NK-92 (cell line): ENCODE data around the gene DRC1.

Experiments used
- DNase-seq: peaks from one replicate; lab custom pipeline; 2025; ENCODE audit not compliant: unreplicated experiment; lab: John Stamatoyannopoulos, UW

The DRC1 gene

GRCh38 chr2:26475832-26476501, 74.2 kb downstream of the DRC1 start:
- DNase-seq = no peak

- DNase-seq = no peak
These were observed 75.6 kb downstream of the DRC1 start for GRCh38 chr2:26477126-26477910.

- no peak for DNase-seq
These were observed 76.2 kb downstream of the DRC1 start, which contains the start of gene OTOF for GRCh38 chr2:26477911-26478253. Gene OTOF (minus strand): TSS chr2:26478124.

GRCh38 chr2:26478366-26478765, 76.6 kb downstream of the DRC1 start:
- DNase-seq = no peak

- DNase-seq = no peak
These were observed 77.5 kb downstream of the DRC1 start for GRCh38 chr2:26479131-26479788.

GRCh38 chr2:26479789-26480565, 78.3 kb downstream of the DRC1 start:
- no peak for DNase-seq

GRCh38 chr2:26480566-26481423, 79.1 kb downstream of the DRC1 start:
- no peak for DNase-seq

- no peak for DNase-seq
These were observed 80.0 kb downstream of the DRC1 start for GRCh38 chr2:26481706-26482105.

- no peak for DNase-seq
These were observed 80.7 kb downstream of the DRC1 start for GRCh38 chr2:26482211-26483026.

GRCh38 chr2:26483027-26483326, 81.3 kb downstream of the DRC1 start:
- no peak for DNase-seq

GRCh38 chr2:26483516-26483915, 81.8 kb downstream of the DRC1 start:
- no peak for DNase-seq

- no peak for DNase-seq
These were observed 82.3 kb downstream of the DRC1 start for GRCh38 chr2:26483957-26484565.

GRCh38 chr2:26484579-26484978, 82.9 kb downstream of the DRC1 start:
- no peak for DNase-seq

- no peak for DNase-seq
These were observed 83.4 kb downstream of the DRC1 start for GRCh38 chr2:26485099-26485498.

- DNase-seq = no peak
These were observed 84.2 kb downstream of the DRC1 start for GRCh38 chr2:26485725-26486418.

GRCh38 chr2:26486789-26487188, 85.1 kb downstream of the DRC1 start:
- no peak for DNase-seq

- DNase-seq = no peak
These were observed 85.5 kb downstream of the DRC1 start for GRCh38 chr2:26487192-26487591.

- no peak for DNase-seq
These were observed 86.9 kb downstream of the DRC1 start for GRCh38 chr2:26488463-26489212.
